ENCODE measurements around the gene VEZT. TPM values are rescaled to one million over a fixed set of nuclear protein-coding genes. Genes with fewer than 3 reads are reported as not detected.

The VEZT gene
- polyA plus RNA-seq, 3 donors, result 14.6 to 20.6 (median 16.7) TPM

- Histone ChIP-seq H3K4me1 (ENCODE audit: control insufficient read depth in 1 of 2, insufficient read depth in 2 of 2, low read length in 2 of 2) (no peaks in the 10 kb centered on the region), H3K36me3 (replicated peaks in 1 of 2; ENCODE audit: control insufficient read depth in 1 of 2, insufficient read depth in 2 of 2, low read length in 2 of 2) (peaks cover 14 to 19% of the 10 kb centered on the region in 2 donors), H3K4me2 (replicated peaks; ENCODE audit: extremely low read depth, low read length, poor library complexity, severe bottlenecking) (no peak overlapping the region), H3K9ac (ENCODE audit: insufficient read depth, low read length, poor library complexity, severe bottlenecking) (no peak overlapping the region), H2AFZ (ENCODE audit: insufficient read depth, low read depth, low read length, poor library complexity, severe bottlenecking) (no peak overlapping the region), H3K9me3 (replicated peaks in 1 of 2; ENCODE audit: control insufficient read depth in 1 of 2, insufficient read depth in 1 of 2, low read length in 2 of 2) (no peaks in the 10 kb centered on the region), H3K4me3 (replicated peaks in 1 of 3; ENCODE audit: low read depth in 2 of 3, low read length in 3 of 3) (no peak overlapping the region), H3K27ac (ENCODE audit: low read depth in 1 of 2, low read length in 2 of 2) (no peak overlapping the region), H3K27me3 (ENCODE audit: control insufficient read depth in 2 of 2, insufficient read depth in 2 of 2, low read length in 2 of 2) (no peaks in the 10 kb centered on the region), H4K20me1 (ENCODE audit: insufficient read depth, low read length) (peaks cover 7% of the 10 kb centered on the region), H3K79me2 (ENCODE audit: insufficient read depth, low read length) (peaks cover 14% of the 10 kb centered on the region)
- no peak for DNase-seq
- TF ChIP-seq CTCF (IDR thresholded peaks at IDR 0.05), result no peak
- no CpG with 5 or more reads among the region's 4 CpGs for WGBS (ENCODE audit: insufficient coverage)
- Mint-ChIP-seq H3K4me3 (no peak overlapping the region), H3K27me3 (ENCODE audit: low read depth in 3 of 3) (peaks cover 0 to 2% (median 0%) of the 10 kb centered on the region in 3 donors), H3K4me1 (peaks cover 4% of the 10 kb centered on the region), H3K9me3 (peaks cover 0 to 2% (median 0%) of the 10 kb centered on the region in 7 donors), H3K36me3 (peaks cover 17 to 28% of the 10 kb centered on the region in 2 donors), H3K27ac (peak overlapping the region in 1 of 7 donors; percentile 50)
- intact Hi-C loops (cut with micrococcal nuclease), result no loop called here
Observed at GRCh38 chr12:95241761-95242506, 24.3 kb downstream of the VEZT start.

- peaks cover 14% of the 10 kb centered on the region for H3K79me2 ChIP-seq (ENCODE audit: insufficient read depth, low read length)
- H3K9ac ChIP-seq (ENCODE audit: insufficient read depth, low read length, poor library complexity, severe bottlenecking), result no peak overlapping the region
- no peak for TF ChIP-seq CTCF (IDR thresholded peaks at IDR 0.05)
- intact Hi-C loops (cut with micrococcal nuclease), result no loop called here
- H3K36me3 ChIP-seq (replicated peaks in 1 of 2; ENCODE audit: control insufficient read depth in 1 of 2, insufficient read depth in 2 of 2, low read length in 2 of 2), result peaks cover 14 to 19% of the 10 kb centered on the region in 2 donors
- 95% methylated on average over 3 of the region's 4 CpGs for WGBS (ENCODE audit: insufficient coverage)
- Mint-ChIP-seq H3K27me3 (ENCODE audit: low read depth in 3 of 3) (peaks cover 0 to 2% (median 0%) of the 10 kb centered on the region in 3 donors), H3K36me3 (peaks cover 16 to 30% of the 10 kb centered on the region in 2 donors), H3K4me1 (peaks cover 4% of the 10 kb centered on the region), H3K9me3 (peaks cover 0 to 2% (median 0%) of the 10 kb centered on the region in 7 donors), H3K4me3 (no peak overlapping the region), H3K27ac (no peak overlapping the region)
- H4K20me1 ChIP-seq (ENCODE audit: insufficient read depth, low read length), result no peaks in the 10 kb centered on the region
- no peak overlapping the region for H3K4me2 ChIP-seq (replicated peaks; ENCODE audit: extremely low read depth, low read length, poor library complexity, severe bottlenecking)
- H2AFZ ChIP-seq (ENCODE audit: insufficient read depth, low read depth, low read length, poor library complexity, severe bottlenecking), result no peak overlapping the region
- DNase-seq, result no peak
- H3K9me3 ChIP-seq (replicated peaks in 1 of 2; ENCODE audit: control insufficient read depth in 1 of 2, insufficient read depth in 1 of 2, low read length in 2 of 2), result no peaks in the 10 kb centered on the region
- no peaks in the 10 kb centered on the region for H3K27me3 ChIP-seq (ENCODE audit: control insufficient read depth in 2 of 2, insufficient read depth in 2 of 2, low read length in 2 of 2)
- no peaks in the 10 kb centered on the region for H3K4me1 ChIP-seq (ENCODE audit: control insufficient read depth in 1 of 2, insufficient read depth in 2 of 2, low read length in 2 of 2)
- no peak overlapping the region for H3K27ac ChIP-seq (ENCODE audit: low read depth in 1 of 2, low read length in 2 of 2)
- H3K4me3 ChIP-seq (replicated peaks in 1 of 3; ENCODE audit: low read depth in 2 of 3, low read length in 3 of 3), result no peak overlapping the region
Observed at GRCh38 chr12:95243497-95244183, 26.0 kb downstream of the VEZT start.

All from CD14-positive monocyte (primary cell).